ENCODE results near the gene ANKRD34A.

The ANKRD34A gene

GRCh38 chr1:145983206-145983675 lies 18.9 kb upstream of the ANKRD34A start:
- DNase-seq (ENCODE audit: low read depth): no peak
- TF ChIP-seq CTCF (conservative IDR thresholded peaks at IDR 0.05; ENCODE audit: low read length): no peak
- H3K4me3 ChIP-seq (ENCODE audit: low read length): no peak overlapping the region

- H3K4me3 ChIP-seq (ENCODE audit: low read length): no peak overlapping the region
- TF ChIP-seq CTCF (conservative IDR thresholded peaks at IDR 0.05; ENCODE audit: low read length): no peak
- DNase-seq (ENCODE audit: low read depth): no peak
Measured at GRCh38 chr1:145982010-145982723, 17.8 kb upstream of the ANKRD34A start.

- DNase-seq (ENCODE audit: low read depth): no peak
Measured at GRCh38 chr1:145980457-145980994, 16.2 kb upstream of the ANKRD34A start.

GRCh38 chr1:145979746-145980456 lies 15.5 kb upstream of the ANKRD34A start:
- no peak for TF ChIP-seq CTCF (conservative IDR thresholded peaks at IDR 0.05; ENCODE audit: low read length)
- H3K4me3 ChIP-seq (ENCODE audit: low read length): no peak overlapping the region
- peak; percentile 17 for DNase-seq (ENCODE audit: low read depth)

More at GRCh38 chr1:145980457-145980994, 16.2 kb upstream of the ANKRD34A start:
- TF ChIP-seq CTCF (conservative IDR thresholded peaks at IDR 0.05; ENCODE audit: low read length): no peak
- no peak overlapping the region for H3K4me3 ChIP-seq (ENCODE audit: low read length)

- TF ChIP-seq CTCF (conservative IDR thresholded peaks at IDR 0.05; ENCODE audit: low read length): peak; percentile 43
- peak overlapping the region; percentile 46 for H3K4me3 ChIP-seq (ENCODE audit: low read length)
- peak; percentile 100 for DNase-seq (ENCODE audit: low read depth)
Measured at GRCh38 chr1:145978854-145979745, 14.7 kb upstream of the ANKRD34A start.

- peak overlapping the region; percentile 46 for H3K4me3 ChIP-seq (ENCODE audit: low read length)
- DNase-seq (ENCODE audit: low read depth): no peak
- TF ChIP-seq CTCF (conservative IDR thresholded peaks at IDR 0.05; ENCODE audit: low read length): no peak
Measured at GRCh38 chr1:145978471-145978853, 14.1 kb upstream of the ANKRD34A start.
